Measurements from ENCODE around the gene ANKRD55.
A peak's percentile ranks its signal among the peaks of the same experiment; 100 is the strongest.
"Not testable (repeated sequence)": the region's sequence is repeated elsewhere in the genome, so short reads cannot be mapped to it uniquely, and the experiment has no call there.

The ANKRD55 gene

GRCh38 chr5:56142614-56143372 lies 90.3 kb downstream of the ANKRD55 start:
- no peak for DNase-seq

DNA sequence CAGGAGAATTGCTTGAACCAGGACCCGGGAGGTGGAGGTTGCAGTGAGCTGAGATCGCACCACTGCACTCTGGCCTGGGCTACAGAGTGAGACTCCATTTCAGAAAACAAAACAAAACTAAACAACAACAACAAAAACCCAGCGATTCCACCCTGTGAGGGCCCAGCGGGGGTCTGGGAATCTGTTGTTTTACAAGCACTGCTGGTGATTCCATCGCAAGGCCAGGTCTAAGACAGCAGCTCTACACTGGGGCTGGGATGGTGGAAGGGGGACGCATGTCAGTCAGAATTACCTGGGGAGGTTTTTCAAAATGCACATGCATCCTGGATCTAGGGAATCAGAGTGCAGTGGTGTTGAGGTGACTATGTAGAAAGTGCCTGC lies 90.9 kb downstream of the ANKRD55 start:
- no peak for DNase-seq

DNA sequence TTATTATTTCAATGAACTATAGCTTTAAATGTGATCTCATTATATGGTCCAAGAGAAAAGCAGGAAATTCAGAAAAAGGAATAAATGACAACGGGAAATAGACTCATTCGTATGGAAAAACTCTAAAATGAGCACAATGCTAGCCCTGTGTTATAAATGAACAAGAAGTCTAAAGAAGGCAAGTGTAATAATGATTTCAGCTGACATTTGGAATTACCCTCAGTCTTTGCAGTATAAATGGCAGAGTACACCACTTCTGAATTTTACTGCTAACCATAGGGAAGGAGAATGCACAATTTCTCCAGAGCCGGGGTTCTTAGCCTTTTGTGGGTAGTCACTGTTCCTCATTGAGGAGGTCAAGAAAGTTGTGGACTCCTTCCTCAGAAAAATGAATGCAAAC lies 93.1 kb downstream of the ANKRD55 start:
- no peak for DNase-seq

DNA sequence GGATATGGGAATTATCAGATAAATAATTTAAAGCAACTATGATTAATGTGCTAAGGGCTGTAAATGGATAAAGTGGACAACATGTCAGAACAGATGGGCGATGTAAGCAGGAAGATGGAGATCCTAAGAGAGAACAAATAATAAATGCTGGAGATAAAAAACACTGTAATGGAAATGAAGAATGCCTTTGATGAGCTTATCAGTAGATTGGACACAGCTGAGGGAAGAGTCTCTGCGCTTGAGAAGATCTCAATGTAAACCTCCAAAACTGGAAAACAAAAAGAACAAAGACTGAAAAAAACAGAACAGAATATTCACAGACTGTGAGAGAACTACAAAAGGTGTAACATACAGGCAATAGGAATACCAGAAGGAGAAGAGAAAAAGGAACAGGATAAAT lies 102.5 kb downstream of the ANKRD55 start:
- DNase-seq = no peak

GRCh38 chr5:56129288-56129687 lies 103.8 kb downstream of the ANKRD55 start:
- DNase-seq = no peak

- peak; percentile 40 to 65 for DNase-seq
Observed at GRCh38 chr5:56128113-56128512, 105.0 kb downstream of the ANKRD55 start.

DNA sequence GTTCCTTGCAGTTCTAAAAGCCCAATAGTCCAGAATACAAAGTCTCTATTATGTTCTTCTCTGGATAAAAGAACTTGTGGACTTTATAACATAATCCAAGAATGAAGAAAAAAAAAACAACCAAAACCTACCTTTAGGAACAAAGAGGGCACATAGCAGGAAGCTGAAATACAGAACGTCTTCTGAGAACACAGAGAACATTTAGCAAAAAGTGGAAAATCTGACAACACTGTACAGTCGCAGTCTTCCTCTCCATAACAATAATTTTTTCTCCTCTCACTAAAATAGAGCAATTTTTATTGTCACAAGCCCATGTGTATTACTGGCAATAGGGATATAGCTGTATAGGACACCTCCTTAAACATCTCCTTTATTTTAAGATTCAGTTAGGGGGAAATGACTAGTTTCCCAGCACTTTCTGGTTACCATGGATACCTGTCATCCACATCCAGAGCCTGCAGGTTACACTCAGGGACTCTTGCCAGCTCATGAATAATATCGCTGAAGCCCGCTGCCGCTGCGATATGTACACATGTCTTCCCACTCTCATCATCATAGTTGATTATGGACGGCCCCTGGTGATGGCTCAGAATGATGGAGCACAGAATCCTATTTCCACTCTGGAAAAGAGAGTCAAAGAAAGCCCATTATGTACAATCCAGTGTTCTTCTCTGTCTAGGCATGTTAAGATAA lies 106.5 kb downstream of the ANKRD55 start:
- peak in 1 of 2 experiments; percentile 24 for DNase-seq

DNA sequence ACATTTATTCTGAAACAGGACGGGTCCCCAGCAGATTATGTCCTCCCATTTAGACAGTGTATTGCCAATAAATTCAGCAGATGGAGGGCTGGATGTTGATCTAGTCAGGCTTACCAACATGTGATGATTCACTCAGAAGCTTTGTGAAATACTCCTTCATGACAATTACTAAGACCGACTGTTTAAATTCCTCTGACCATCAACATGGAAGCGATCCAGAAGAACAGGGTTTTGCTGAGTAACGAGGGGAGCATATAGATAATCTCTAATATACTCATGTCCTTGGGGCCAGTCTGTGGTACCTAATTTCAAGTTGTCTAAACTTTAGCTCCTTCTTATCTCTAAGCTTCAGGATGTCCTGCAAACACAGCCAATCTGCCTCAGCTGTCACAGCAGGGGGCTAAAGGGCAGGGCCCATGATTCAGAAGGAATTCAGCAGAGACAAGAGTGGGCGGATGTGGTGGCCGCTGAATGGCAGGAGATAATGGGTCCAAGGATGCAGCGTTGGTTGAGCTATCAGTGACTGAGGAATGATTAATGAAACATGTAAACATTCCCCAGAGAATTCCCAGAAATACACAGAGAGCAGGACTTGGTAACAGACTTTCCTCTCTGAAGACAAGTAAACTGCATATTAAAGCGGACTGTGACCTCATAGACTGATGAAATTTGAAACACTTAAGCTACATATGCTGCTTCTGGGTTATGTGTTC lies 109.4 kb downstream of the ANKRD55 start:
- no peak for DNase-seq

GRCh38 chr5:56122360-56122985 lies 110.7 kb downstream of the ANKRD55 start:
- not testable (repeated sequence) for DNase-seq

DNA sequence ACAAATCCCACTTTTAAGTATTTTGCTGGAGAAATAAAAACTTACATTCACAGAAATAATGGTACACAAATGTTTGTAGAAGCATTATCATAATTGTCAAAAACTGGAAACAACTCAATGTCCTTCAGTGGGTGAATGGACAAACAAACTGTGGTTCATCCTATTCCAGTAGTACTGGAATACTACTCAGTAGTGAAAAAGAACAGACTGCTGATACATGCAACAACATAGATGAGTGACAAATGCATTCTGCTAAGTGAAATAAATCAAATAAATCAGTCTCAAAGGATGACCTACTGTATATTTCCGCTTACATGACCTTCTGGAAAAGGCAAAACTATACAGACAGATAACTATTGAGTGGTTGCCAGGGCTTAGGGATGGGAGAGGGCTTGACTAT lies 114.1 kb downstream of the ANKRD55 start:
- no peak for DNase-seq

DNA sequence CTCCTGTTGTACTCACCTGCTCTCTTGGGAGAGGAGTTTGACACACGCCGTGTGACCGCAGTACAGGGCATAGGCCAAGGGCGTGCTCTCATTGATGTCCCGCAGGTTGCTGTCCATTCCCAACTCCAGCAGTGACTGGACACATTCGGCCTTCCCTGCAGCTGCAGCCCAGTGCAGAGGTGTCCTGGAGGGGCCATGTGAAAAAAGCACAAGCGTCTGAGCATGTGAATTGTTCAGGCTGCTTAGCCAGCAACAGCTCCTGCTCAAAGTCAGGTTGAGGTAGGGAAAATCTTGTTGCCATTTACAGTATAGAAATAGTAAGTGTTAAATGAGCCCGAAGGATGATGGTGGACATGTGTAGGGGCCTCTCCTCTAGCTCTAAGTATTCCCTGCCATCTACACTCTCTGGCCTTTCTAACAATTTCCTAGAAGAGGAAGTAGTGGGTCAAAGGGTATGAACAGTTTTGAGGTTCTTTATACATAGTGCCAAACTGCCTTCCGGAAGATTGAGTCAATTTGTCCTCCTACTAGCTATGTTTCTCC lies 116.5 kb downstream of the ANKRD55 start:
- no peak for DNase-seq

DNA sequence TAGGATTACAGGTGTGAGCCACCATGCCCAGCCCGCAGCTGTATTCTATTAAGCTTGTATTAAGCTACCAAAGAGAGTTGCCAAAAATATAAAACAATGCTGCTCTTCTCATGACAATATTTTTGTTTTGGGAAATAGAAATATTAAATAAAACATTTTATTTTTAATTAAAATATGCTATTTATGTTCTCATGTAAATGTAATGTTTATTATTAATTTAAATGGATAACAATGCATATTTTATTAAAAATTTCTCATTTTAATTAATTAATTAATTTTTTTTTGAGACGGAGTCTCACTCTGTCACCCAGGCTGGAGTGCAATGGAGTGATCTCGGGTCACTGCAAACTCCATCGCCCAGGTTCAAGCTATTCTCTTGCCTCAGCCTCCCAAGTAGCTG lies 117.5 kb downstream of the ANKRD55 start:
- no peak for DNase-seq

DNA sequence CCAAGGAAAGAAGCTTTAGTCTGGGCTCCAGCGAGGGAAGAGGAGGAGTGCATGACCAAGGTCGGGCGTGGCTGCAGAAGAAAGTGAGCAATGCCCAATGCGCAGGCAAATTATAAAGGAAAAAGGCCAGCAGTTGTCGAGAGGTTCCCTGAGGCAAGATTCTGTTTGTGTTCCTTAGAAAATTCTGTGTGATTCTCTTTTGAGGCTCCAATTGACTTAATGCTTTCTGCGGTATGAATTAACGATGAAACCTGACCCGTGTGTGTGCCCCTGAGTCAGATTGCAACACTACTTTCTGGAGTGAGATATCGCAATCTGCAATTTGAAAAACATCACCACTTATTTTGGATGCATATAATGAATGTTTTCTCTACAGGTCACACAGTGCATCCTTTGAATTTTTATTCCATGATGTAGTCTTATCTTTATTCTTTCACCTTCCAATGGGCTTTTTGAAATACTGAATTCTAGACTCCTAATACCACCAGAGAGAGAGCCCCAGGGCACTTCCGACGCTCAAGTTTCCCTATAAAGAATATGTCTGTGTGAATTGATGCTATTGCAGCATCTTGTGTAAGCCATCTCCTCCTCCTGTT lies 120.5 kb downstream of the ANKRD55 start:
- no peak for DNase-seq

DNA sequence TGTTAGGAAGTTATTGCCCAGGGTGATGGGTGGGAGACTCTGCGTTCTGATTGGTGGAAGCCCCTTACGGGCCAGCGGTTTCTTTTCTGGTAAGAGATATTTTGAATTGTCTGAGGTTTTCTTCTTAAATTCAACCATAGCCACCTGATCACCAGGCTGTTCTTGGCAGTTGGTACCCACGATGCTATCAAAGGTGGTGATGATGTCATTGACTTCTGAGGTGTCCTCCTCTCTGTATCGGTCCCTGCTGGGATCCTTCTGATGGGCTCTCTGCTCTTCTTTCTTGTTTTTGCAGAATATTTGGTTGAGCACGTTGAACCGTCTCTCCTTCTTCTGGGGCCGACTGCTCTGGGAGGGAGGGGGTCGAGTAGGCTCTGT lies 121.7 kb downstream of the ANKRD55 start:
- no peak for DNase-seq

DNA sequence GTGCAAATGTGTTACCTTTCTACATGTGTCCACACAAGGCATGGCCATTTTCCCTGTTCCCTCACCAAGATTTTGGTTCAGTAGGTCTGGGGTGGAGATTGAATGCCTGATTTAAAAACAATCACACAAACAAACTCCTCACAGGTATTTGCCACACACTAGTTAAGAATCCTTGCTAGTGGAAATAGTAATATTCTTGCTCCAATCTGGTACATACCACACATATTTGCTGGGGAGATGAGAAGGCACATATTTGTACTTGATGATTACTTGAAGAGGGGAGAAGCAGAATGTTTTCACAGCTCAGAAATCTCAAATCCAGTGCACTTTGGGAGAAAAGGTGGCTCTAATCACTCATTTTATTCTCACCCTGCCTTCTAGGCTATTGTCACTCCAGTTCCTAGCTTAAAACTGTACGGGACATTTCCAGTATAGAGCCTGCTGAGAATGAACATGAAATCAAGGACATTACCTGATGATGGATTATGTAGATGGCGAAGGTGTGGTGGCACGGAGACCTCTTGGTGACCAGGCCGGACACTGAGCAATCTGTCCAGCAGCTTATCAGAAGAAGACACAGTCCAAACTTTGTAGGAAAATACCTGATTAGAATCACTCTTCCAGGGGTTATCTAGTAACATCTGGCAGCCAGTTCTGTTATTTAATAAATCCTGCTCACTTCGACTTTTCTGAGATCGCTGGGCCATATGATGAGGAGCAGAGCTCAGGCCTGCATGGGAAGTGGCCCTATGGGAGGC lies 122.3 kb downstream of the ANKRD55 start:
- no peak for DNase-seq

DNA sequence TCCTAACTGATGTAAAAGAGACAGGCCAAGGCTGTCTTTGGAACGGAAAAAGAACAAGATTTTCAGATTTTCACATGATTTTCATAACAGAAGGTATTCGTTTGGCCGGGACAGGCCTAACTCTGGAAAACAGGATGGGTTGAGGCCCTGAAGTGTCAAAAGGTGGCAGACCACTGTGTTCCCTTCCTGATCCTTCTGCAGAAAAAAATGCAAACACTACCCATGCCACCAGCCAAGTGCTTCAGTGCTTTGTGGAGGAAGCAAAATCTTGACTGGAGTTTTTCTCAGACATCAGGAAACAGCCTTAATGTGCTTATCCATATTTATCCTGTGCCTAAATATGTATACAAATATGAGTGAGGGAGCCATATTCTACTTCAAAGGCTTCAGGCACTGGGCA lies 124.9 kb downstream of the ANKRD55 start:
- DNase-seq = no peak

DNA sequence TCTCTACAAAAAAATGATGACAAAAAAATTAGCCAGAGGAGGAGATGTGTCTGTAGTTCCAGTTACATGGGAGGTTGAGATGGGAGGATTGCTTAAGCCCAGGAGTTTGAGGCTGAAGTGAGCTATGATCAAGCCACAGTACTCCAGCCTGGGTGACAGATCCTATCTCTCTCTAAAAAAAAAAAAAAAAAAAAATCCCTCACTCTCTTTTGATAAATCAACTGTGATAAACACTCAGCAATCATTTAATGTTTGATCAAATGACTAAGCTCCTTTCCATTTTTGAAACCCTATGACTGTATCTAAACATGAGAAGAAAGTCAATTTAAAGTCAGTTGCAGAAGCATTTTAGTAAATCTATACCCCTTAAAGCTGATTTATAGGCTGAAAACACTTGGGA lies 126.3 kb downstream of the ANKRD55 start:
- DNase-seq = no peak

DNA sequence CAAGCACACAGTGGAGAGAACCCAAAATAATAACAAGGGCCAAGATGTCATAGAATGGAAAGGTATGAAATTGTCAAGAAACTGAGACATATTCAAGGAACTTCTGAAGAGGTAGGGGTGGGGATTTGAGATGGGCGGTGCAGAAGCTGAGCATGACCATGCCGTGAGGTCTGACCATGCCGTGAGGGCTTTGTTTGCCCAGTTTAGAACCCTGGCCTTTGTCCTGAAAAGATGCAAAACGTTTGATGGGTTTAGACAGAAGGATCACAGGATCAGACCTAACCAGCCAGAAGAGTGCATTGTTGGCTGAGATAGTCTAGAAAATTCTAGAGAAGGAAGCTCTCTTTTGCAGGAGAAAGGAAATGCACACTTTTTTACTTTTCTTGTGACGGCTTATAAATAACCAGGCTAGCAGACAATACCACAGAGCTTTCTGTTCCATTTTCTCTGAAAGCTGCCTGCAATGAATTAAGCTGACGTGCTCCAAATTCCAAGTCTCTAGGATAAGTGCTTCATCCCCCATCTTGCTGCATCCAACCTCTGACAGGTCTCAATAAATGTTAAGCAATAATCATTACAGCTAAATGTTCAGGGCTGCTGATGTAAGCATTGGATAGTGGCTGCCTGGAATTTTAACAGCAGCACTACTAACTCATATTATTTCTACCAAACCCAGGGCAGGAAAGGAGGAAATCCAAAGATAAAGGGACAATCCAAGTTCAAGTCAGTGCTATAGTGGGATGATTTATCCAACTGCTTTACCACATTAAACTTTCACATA lies 127.4 kb downstream of the ANKRD55 start:
- DNase-seq = no peak

DNA sequence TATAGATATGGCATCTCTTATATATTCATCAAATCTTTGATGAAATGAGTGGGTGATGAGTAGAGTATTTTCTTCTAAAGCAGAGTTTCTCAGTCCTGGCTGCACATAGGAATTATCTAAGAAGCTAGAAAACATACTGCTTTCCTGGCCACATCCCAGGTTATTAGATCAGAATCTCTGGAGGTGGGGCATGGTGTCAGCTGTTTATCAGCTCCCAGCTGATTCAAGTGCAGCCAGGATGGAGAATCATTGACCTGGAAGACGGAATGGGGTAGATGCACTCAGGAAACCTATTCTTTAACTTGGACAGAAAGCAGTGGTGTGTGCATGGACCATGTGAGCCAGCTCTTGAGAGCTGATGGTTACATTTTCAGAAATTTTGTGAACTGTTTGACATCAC lies 130.2 kb downstream of the ANKRD55 start:
- DNase-seq = no peak

DNA sequence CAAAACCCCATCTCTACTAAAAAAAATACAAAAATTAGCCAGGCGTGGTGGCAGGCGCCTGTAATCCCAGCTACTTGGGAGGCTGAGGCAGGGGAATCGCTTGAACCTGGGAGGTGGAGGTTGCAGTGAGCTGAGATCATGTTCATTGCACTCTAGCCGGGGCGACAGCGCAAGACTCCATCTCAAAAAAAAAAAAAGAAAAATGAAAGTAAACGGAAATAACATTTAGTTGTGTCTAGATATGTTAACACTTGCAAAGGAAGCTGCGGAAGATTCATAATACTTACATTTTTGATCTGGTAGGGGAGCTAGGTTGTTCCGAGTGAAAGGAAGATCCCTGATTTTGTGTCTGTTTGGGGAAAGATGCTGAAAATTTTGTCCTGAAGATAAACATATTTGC lies 130.9 kb downstream of the ANKRD55 start:
- DNase-seq = not testable (repeated sequence)

DNA sequence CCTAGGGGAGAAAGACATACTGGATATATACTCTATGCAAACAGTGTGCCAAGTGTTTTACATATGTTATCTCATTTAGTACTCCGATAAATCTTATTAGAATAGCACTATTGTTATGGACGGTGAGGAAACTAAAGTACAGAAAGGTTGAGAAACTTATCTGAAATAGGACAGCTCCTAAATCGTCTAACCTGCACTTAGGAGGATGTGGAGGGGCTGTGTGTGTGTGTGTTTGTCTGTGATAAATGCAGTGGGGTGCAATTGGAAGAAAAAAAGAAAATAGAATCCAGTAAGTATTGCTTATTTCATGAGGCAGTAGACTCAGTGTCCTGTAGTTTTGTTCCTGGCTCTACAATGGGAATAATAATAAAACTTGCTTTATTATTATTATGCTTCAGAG lies 131.9 kb downstream of the ANKRD55 start:
- no peak for DNase-seq

Measured in activated CD4-positive, alpha-beta T cell treated with anti-CD3 and anti-CD28 coated beads, Interleukin-2, amount 50 U/mL, for 48 hours (primary cell).